ENCODE measurements around the gene WFIKKN1. TPM values are rescaled to one million over a fixed set of nuclear protein-coding genes. Genes with fewer than 3 reads are reported as not detected.

Gene WFIKKN1
- total and polyA plus RNA-seq, 2 of the 13 experiments (the other 11 are each of a cell fraction or from before 2014, with no cell fraction given) = 1.7 to 4.9 TPM

GRCh38 chr16:675884-676564, 45.2 kb downstream of the WFIKKN1 start (continued):
- TF ChIP-seq POLR2AphosphoS5 (IDR thresholded peaks at IDR 0.05; ENCODE audit: low read depth, low read length) (0 out of 2 replicates have a peak, but pooled peaks have one; percentile 24), RORA (CRISPR knock-in tag; IDR thresholded peaks at IDR 0.05) (no peak), ZNF629 (CRISPR knock-in tag; conservative IDR thresholded peaks at IDR 0.05) (peak; percentile 55; the same call in 1 of the 2 replicates), NCOA2 (CRISPR knock-in tag; IDR thresholded peaks at IDR 0.05) (peak; percentile 27; the same call in 1 of the 2 replicates), ZFX (CRISPR knock-in tag; IDR thresholded peaks at IDR 0.05; ENCODE audit: low read depth) (peak; percentile 21; the same call in 1 of the 2 replicates), ZNF710 (CRISPR knock-in tag; IDR thresholded peaks at IDR 0.05; ENCODE audit: borderline replicate concordance) (peak; percentile 45; the same call in 1 of the 2 replicates), RBFOX2 (IDR thresholded peaks at IDR 0.05; ENCODE audit: low read depth, low read length) (peak; percentile 17; the same call in 1 of the 2 replicates), LCORL (IDR thresholded peaks at IDR 0.05) (no peak), LCORL (CRISPR knock-in tag; IDR thresholded peaks at IDR 0.05) (0 out of 2 replicates have a peak, but pooled peaks have one; percentile 26), ERF (CRISPR knock-in tag; IDR thresholded peaks at IDR 0.05) (0 out of 2 replicates have a peak, but pooled peaks have one; percentile 29), POGZ (CRISPR knock-in tag; IDR thresholded peaks at IDR 0.05) (no peak), HNRNPL (IDR thresholded peaks at IDR 0.05; ENCODE audit: low read depth, low read length) (peak; percentile 68; the same call in 1 of the 2 replicates), ATF3 (CRISPR knock-in tag; IDR thresholded peaks at IDR 0.05) (0 out of 2 replicates have a peak, but pooled peaks have one; percentile 10), AKNA (CRISPR knock-in tag; IDR thresholded peaks at IDR 0.05; ENCODE audit: borderline replicate concordance) (no peak), ZNF574 (CRISPR knock-in tag; IDR thresholded peaks at IDR 0.05) (0 out of 2 replicates have a peak, but pooled peaks have one; percentile 10), SP2 (CRISPR knock-in tag; IDR thresholded peaks at IDR 0.05) (no peak), ZBTB8A (CRISPR knock-in tag; IDR thresholded peaks at IDR 0.05; ENCODE audit: borderline replicate concordance, low read depth) (no peak), HMGA1 (CRISPR knock-in tag; conservative IDR thresholded peaks at IDR 0.05) (no peak), MEIS1 (CRISPR knock-in tag; IDR thresholded peaks at IDR 0.05; ENCODE audit: borderline replicate concordance) (no peak), KDM5B (CRISPR knock-in tag; IDR thresholded peaks at IDR 0.05; ENCODE audit: borderline replicate concordance) (peak; percentile 65; the same call in 1 of the 2 replicates)
